Spinal cord (tissue), 10 donors: ENCODE results near the gene MCM5. TPM values are rescaled to one million over a fixed set of nuclear protein-coding genes. Genes with fewer than 3 reads are reported as not detected.

Experiments
- DNase-seq, 6 donors: peaks; one replicate each; pipeline versions ENCODE4 v3.0.0 to v3.0.0-alpha.2; 2013 to 2015; ENCODE audit warnings: low spot score in 6 of 6, low read depth in 4 of 6
- H3K27ac ChIP-seq: one replicate; pipeline ENCODE4 v1.5.1; 2013; ENCODE audit warnings: low read depth, low read length, control low read depth
- H3K27me3 ChIP-seq: one replicate; pipeline ENCODE4 v1.6.1; 2013; ENCODE audit warnings: low read length; ENCODE audit not compliant: control insufficient read depth, insufficient read depth
- H3K36me3 ChIP-seq: one replicate; pipeline ENCODE4 v1.6.1; 2013; ENCODE audit warnings: low read length; ENCODE audit not compliant: control insufficient read depth, insufficient read depth
- H3K4me1 ChIP-seq: one replicate; pipeline ENCODE4 v1.6.1; 2013; ENCODE audit warnings: low read length; ENCODE audit not compliant: control insufficient read depth, insufficient read depth
- H3K4me3 ChIP-seq: one replicate; pipeline ENCODE4 v1.5.1; 2013; ENCODE audit warnings: low read depth, low read length, control low read depth
- H3K9me3 ChIP-seq: one replicate; pipeline ENCODE4 v1.6.1; 2013; ENCODE audit warnings: low read length; ENCODE audit not compliant: control insufficient read depth, insufficient read depth
- WGBS: methylation state at CpG from one replicate; pipeline ENCODE4 v1.1.5; 2013; ENCODE audit warnings: missing lambda C conversion rate; ENCODE audit not compliant: insufficient coverage; 5-methylcytosine and 5-hydroxymethylcytosine counted together
- polyA plus RNA-seq, 2 donors: library from polyadenylated mRNA; unstranded; fragments of 120-200 nt; gene quantifications; one replicate each; pipeline ENCODE4 v1.2.1, GENCODE V29; 2013; ENCODE audit not compliant: insufficient read length in 2 of 2
- total RNA-seq, 2 donors: library from RNA; depleted of rRNA in 1 of 2; stranded (reverse); fragments of 120-200 nt in 1 of 2; fragments of >200 nt in 1 of 2; gene quantifications; one replicate each; pipeline versions ENCODE4 v1.2.3 to v1.2.4, GENCODE V29; 2013 to 2014
- donor health status: healthy.

MCM5 gene
- total and polyA plus RNA-seq, 4 donors, result 25.4 to 37.2 (median 32.5) TPM

DNA sequence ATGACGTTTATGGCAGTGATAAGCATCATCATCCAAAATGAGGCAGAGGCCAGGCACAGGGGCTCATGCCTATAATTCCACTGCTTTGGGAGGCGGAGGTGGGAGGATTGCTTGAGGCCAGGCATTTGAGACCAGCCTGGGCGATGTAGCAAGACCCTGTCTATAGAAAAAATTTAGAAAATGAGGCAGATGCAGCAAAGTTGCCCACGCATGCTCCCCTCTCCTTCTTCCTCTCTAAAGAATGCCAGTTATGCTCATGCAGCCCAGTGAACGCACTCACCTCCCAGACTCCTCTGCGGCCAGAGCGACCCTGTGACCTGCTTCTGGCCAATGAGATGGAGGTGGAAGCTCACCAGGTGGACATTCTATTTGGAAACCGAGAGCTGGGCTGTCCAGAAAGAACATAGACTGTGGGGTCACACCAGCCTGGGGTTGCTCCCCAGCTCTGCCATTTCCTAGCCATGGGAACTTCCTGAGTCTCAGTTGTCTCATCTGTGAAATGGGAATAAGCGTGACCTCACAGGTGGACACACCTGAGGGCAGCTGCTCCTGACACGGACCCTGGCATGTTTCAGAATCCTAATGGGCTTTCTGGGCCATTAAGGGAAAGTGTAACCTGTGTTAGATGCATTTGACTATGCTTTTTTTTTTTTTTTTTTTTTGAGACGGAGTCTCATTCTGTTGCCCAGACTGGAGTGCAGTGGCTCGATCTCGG lies 44.9 kb downstream of the MCM5 start:
- H3K9me3 ChIP-seq, result no peaks in the 10 kb centered on the region
- WGBS, result 85% methylated on average over 7 of the region's 13 CpGs
- no peak overlapping the region for H3K4me3 ChIP-seq
- peaks cover 9% of the 10 kb centered on the region for H3K4me1 ChIP-seq
- peaks cover 17% of the 10 kb centered on the region for H3K36me3 ChIP-seq
- no peak overlapping the region for H3K27ac ChIP-seq
- no peaks in the 10 kb centered on the region for H3K27me3 ChIP-seq
- DNase-seq, result no peak

DNA sequence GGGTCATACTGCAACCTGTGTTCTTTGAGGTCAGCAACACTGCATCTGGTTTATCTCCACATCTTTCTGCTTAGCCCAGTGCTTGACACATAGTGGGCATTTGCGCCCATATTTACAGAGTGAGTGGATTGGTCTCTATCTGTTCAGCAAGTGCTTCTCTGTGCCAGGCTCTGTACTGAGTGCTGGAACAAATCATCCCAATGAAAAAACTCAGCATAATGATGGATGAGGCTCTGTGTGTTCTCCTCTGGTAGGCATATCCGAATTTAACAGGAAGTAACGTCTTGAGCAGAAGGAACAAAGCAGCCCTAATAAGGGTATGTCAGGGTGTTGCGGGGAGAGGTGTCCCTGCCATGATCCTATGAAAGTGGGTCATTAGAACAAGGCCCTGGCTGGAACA lies 46.0 kb downstream of the MCM5 start:
- Histone ChIP-seq H3K9me3 (no peaks in the 10 kb centered on the region), H3K4me3 (no peak overlapping the region), H3K36me3 (peaks cover 19% of the 10 kb centered on the region), H3K4me1 (peaks cover 10% of the 10 kb centered on the region), H3K27ac (no peak overlapping the region), H3K27me3 (no peaks in the 10 kb centered on the region)
- DNase-seq, result no peak
- WGBS, result 50% methylated on average over 2 of the region's 4 CpGs

GRCh38 chr22:35446365-35446764 lies 46.4 kb downstream of the MCM5 start:
- H3K27me3 ChIP-seq, result no peaks in the 10 kb centered on the region
- peaks cover 14% of the 10 kb centered on the region for H3K4me1 ChIP-seq
- no peak overlapping the region for H3K4me3 ChIP-seq
- WGBS, result 94% methylated on average over 4 of the region's 13 CpGs
- DNase-seq, result no peak
- H3K9me3 ChIP-seq, result no peaks in the 10 kb centered on the region
- no peak overlapping the region for H3K27ac ChIP-seq
- H3K36me3 ChIP-seq, result peaks cover 19% of the 10 kb centered on the region

DNA sequence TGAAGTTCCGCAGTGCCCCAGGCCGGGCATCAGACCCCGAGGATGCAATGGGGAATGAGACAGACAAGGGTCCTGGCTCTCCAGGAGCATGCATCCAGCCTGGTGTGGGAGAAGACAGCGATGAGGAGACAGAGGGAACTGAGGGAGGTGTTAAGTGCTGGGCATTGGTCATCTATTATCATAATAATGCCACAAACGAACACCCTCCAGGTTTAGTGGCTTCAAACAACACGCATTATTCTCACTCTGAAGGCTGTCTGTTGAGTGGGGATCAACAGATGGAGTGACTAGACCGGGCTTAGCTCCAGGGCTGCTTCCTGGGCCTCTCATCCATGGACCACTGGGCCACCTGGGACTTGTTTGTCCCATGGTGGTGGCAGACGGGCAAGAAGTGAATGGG lies 48.6 kb downstream of the MCM5 start:
- Histone ChIP-seq H3K9me3 (no peaks in the 10 kb centered on the region), H3K27ac (no peak overlapping the region), H3K4me3 (no peak overlapping the region), H3K27me3 (no peaks in the 10 kb centered on the region), H3K36me3 (peaks cover 19% of the 10 kb centered on the region), H3K4me1 (peaks cover 23% of the 10 kb centered on the region)
- no peak for DNase-seq
- 93% methylated on average over 5 of the region's 8 CpGs for WGBS

GRCh38 chr22:35449829-35450689 lies 50.1 kb downstream of the MCM5 start:
- no peak for DNase-seq
- H3K9me3 ChIP-seq, result no peaks in the 10 kb centered on the region
- WGBS, result over 99% methylated on average over 15 of the region's 17 CpGs
- H3K4me3 ChIP-seq, result no peak overlapping the region
- no peak overlapping the region for H3K27ac ChIP-seq
- no peaks in the 10 kb centered on the region for H3K27me3 ChIP-seq
- H3K4me1 ChIP-seq, result peaks cover 23% of the 10 kb centered on the region
- peaks cover 19% of the 10 kb centered on the region for H3K36me3 ChIP-seq

GRCh38 chr22:35450824-35451569 lies 51.1 kb downstream of the MCM5 start:
- peak in 2 of 6 donors; percentile 74 to 88 for DNase-seq
- no peak overlapping the region for H3K4me3 ChIP-seq
- H3K4me1 ChIP-seq, result peaks cover 23% of the 10 kb centered on the region
- no peaks in the 10 kb centered on the region for H3K27me3 ChIP-seq
- H3K36me3 ChIP-seq, result peaks cover 19% of the 10 kb centered on the region
- 28% methylated on average over 16 of the region's 18 CpGs for WGBS
- H3K27ac ChIP-seq, result no peak overlapping the region
- no peaks in the 10 kb centered on the region for H3K9me3 ChIP-seq

- WGBS, result 49% methylated on average over 6 of the region's 7 CpGs
- peaks cover 16% of the 10 kb centered on the region for H3K36me3 ChIP-seq
- no peak overlapping the region for H3K27ac ChIP-seq
- peak in 2 of 6 donors; percentile 33 to 41 for DNase-seq
- H3K9me3 ChIP-seq, result no peaks in the 10 kb centered on the region
- H3K4me3 ChIP-seq, result no peak overlapping the region
- H3K4me1 ChIP-seq, result peaks cover 23% of the 10 kb centered on the region
- no peaks in the 10 kb centered on the region for H3K27me3 ChIP-seq
Observed at GRCh38 chr22:35451592-35451991, 51.7 kb downstream of the MCM5 start.

- no peak overlapping the region for H3K27ac ChIP-seq
- peaks cover 11% of the 10 kb centered on the region for H3K36me3 ChIP-seq
- H3K4me3 ChIP-seq, result no peak overlapping the region
- no peak for DNase-seq
- peaks cover 23% of the 10 kb centered on the region for H3K4me1 ChIP-seq
- no peaks in the 10 kb centered on the region for H3K27me3 ChIP-seq
- 82% methylated on average over 15 of the region's 15 CpGs for WGBS
- no peaks in the 10 kb centered on the region for H3K9me3 ChIP-seq
Observed at GRCh38 chr22:35452351-35452781, 52.4 kb downstream of the MCM5 start.
